HepG2 (cell line): ENCODE measurements around the gene NKD1. TPM values are rescaled to one million over a fixed set of nuclear protein-coding genes. Genes with fewer than 3 reads are reported as not detected.

Source experiments
- BCL3 ChIP-seq: sonication (generic); formaldehyde crosslinking; IDR thresholded peaks from 2 replicates; pipeline ENCODE4 v1.5.1; 2020; ENCODE audit warnings: mild to moderate bottlenecking, missing genetic modification reagents, moderate library complexity
- HNRNPK ChIP-seq: fragments of 200-400 bp; formaldehyde crosslinking; IDR thresholded peaks from 2 replicates; pipeline ENCODE4 v1.6.1; 2018; ENCODE audit warnings: low read length, low read depth, moderate library complexity, mild to moderate bottlenecking; ENCODE audit not compliant: poor library complexity, severe bottlenecking
- KDM1A ChIP-seq: IDR thresholded peaks from 2 replicates; pipeline ENCODE4 v1.6.1; 2016; ENCODE audit warnings: missing compliant biosample characterization
- ZNF121 ChIP-seq: sonication (generic); formaldehyde crosslinking; IDR thresholded peaks from 2 replicates; pipeline ENCODE4 v1.5.0; 2020; ENCODE audit warnings: mild to moderate bottlenecking, missing genetic modification reagents
- ZNF280D ChIP-seq: sonication (generic); formaldehyde crosslinking; IDR thresholded peaks from 2 replicates; pipeline ENCODE4 v1.5.1; 2020; ENCODE audit warnings: mild to moderate bottlenecking, missing genetic modification reagents
- ZNF589 ChIP-seq: sonication (generic); formaldehyde crosslinking; conservative IDR thresholded peaks from 2 replicates; pipeline ENCODE4 v1.8.0; 2022; ENCODE audit warnings: mild to moderate bottlenecking, moderate library complexity, missing genetic modification reagents
- polyA plus RNA-seq, 8 experiments: library from polyadenylated mRNA; depleted of rRNA in 3 of 8; stranded (reverse) in 7 of 8; unstranded in 1 of 8; fragments of >200 nt; fragmentation: Illumina TruSeq in 4 of 8; extraction: Trizol in 4 of 8; gene quantifications; 2 replicates each; pipeline versions ENCODE4 v1.2.1 to v1.2.3, GENCODE V29; 2011 to 2016; ENCODE audit warnings: low read depth in 4 of 8, missing spikeins in 1 of 8, mixed read lengths in 1 of 8; ENCODE audit not compliant: insufficient read depth in 1 of 8
- total RNA-seq, 5 experiments: library from RNA; depleted of rRNA; stranded (reverse); fragments of >200 nt; fragmentation: Illumina TruSeq; extraction: Trizol; gene quantifications; 2 replicates each; pipeline ENCODE4 v1.2.3, GENCODE V29; 2016; ENCODE audit warnings: low read depth in 1 of 5

NKD1 gene
- total and polyA plus RNA-seq, 2 of the 13 experiments (the other 11 are each of a cell fraction or from before 2014, with no cell fraction given): 70.4 to 121 TPM

GRCh38 chr16:50507397-50507796 is 40.8 kb upstream of the NKD1 start (continued):
- no peak for TF ChIP-seq ZNF589 (CRISPR knock-in tag)
- 0 out of 2 replicates have a peak, but pooled peaks have one; percentile 13 for TF ChIP-seq BCL3 (CRISPR knock-in tag)
- TF ChIP-seq ZNF280D (CRISPR knock-in tag): 0 out of 2 replicates have a peak, but pooled peaks have one; percentile 2
- no peak for TF ChIP-seq HNRNPK
- TF ChIP-seq KDM1A: peak; percentile 77; the same call in 1 of the 2 replicates
- TF ChIP-seq ZNF121 (CRISPR knock-in tag): peak; percentile 57; the same call in 1 of the 2 replicates
